Measurements from ENCODE around the gene NHERF2. TPM values are rescaled to one million over a fixed set of nuclear protein-coding genes. Genes with fewer than 3 reads are reported as not detected.

Gene NHERF2
- total RNA-seq, 2 experiments from 2014 or later, result 1.9 to 2.0 TPM

DNA sequence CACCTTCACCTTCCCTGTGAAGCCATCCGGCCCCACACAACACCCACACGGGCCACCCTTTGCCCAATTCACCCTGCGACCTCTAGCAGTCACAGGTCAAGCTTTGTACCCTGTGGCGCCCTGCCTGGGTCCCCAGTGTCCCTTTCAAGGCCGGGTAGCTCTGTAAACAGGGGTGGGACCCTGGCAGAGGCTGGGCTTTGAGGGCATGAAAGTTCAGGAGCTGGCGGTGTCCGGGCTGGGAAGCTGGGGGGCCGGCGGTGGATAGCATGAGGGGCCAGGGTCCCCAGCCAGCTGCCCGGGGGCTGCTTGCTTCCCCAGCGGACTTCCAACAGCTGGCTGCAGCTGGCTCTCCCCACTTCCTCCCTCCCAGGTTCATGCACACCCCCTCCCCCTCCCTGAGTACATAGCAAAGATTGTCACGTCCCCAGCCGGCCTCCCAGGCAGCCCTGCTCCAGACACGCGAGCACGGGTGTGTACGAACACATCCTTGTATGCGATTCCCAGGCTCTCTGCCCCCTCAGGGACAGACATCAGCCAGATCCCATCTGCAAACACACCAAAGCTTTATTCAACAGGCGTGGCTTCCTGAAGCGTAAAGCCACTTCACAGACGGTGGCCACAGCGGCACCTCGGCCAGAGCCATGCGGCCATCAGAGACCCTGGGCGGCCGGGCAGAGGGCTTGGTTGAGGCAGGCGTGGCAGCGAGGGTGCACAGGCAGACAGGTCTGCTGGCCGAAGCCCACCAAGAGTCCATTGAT is 12.8 kb downstream of the NHERF2 start:
- Mint-ChIP-seq H3K36me3 (ENCODE audit: low read depth) (no peaks in the 10 kb centered on the region), H3K9me3 (no peaks in the 10 kb centered on the region), H3K27me3 (no peaks in the 10 kb centered on the region), H3K27ac (no peak overlapping the region), H3K4me1 (ENCODE audit: low read depth) (no peaks in the 10 kb centered on the region), H3K4me3 (no peak overlapping the region)
- ChIA-PET POLR2A (no interaction called here), CTCF (no interaction called here)
- ATAC-seq (ENCODE audit: poor library complexity), result no peak
- H3K4me1 ChIP-seq (ENCODE audit: insufficient read depth, low read length), result peaks cover 5% of the 10 kb centered on the region
- H3K9me3 ChIP-seq (ENCODE audit: control insufficient read depth in 1 of 2, insufficient read depth in 1 of 2, low read length in 2 of 2), result no peaks in the 10 kb centered on the region
- H3K4me3 ChIP-seq (ENCODE audit: low read length), result no peak overlapping the region
- intact Hi-C loops (cut with DNase I, micrococcal nuclease), result loop anchor here in 1 of 2 experiments (10.0 kb wide), 1 partner anchor 565 kb away; the partner anchor contains the start of gene CLCN7
- no peak overlapping the region for H3K27ac ChIP-seq (ENCODE audit: low read depth in 1 of 2, low read length in 2 of 2)
- H3K27me3 ChIP-seq (ENCODE audit: control insufficient read depth in 1 of 2, insufficient read depth in 2 of 2, low read length in 2 of 2), result no peaks in the 10 kb centered on the region
- no peak for DNase-seq
- TF ChIP-seq CTCF (IDR thresholded peaks at IDR 0.05), result no peak
- H3K36me3 ChIP-seq (ENCODE audit: insufficient read depth, low read length), result peaks cover 2% of the 10 kb centered on the region

DNA sequence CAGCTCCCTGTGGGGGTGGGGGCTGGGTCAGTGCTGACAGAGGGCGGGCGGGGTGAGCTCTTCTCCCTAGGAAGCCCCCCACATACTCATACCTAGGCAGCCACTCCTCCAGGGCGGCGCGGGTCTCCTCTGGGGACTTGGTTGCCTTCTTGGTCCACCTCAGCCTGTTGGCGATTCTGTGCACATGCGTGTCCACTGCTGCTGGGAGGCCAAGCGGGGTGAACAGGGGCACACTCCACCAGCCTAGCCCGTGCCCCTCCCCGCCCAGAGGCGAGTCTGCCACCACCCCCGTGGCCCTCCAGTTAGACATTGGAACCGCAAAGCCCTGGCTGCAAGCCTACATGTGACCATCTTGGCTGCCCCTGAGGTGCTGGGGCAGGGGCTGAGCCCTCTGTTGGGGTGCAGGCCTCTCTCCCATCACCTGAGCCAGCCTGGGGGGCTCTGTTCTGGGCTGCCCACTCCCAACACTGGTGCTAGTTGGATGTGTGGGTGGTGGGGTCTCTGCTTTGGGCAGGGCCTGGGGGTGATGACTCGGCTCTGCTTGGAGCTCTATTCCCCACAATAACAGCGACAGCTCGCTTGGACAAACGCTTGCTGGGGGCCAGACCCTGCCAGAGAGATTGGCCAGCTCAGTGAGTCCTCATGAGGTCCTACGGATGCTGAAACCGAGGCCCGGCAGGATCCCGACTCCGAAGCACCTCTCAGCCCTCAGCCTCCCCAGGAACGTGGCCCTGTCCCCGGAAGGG is 13.5 kb downstream of the NHERF2 start:
- peaks cover 2% of the 10 kb centered on the region for H3K36me3 ChIP-seq (ENCODE audit: insufficient read depth, low read length)
- no peak for DNase-seq
- H3K9me3 ChIP-seq (ENCODE audit: control insufficient read depth in 1 of 2, insufficient read depth in 1 of 2, low read length in 2 of 2), result no peaks in the 10 kb centered on the region
- no peak overlapping the region for H3K4me3 ChIP-seq (ENCODE audit: low read length)
- H3K36me3 Mint-ChIP-seq (ENCODE audit: low read depth), result no peaks in the 10 kb centered on the region
- no peak overlapping the region for H3K27ac ChIP-seq (ENCODE audit: low read depth in 1 of 2, low read length in 2 of 2)
- H3K4me3 Mint-ChIP-seq, result no peak overlapping the region
- ATAC-seq (ENCODE audit: poor library complexity), result no peak
- H3K27me3 ChIP-seq (ENCODE audit: control insufficient read depth in 1 of 2, insufficient read depth in 2 of 2, low read length in 2 of 2), result no peaks in the 10 kb centered on the region
- H3K4me1 Mint-ChIP-seq (ENCODE audit: low read depth), result no peaks in the 10 kb centered on the region
- intact Hi-C loops (cut with DNase I, micrococcal nuclease), result loop anchor here in 1 of 2 experiments (10.0 kb wide), 1 partner anchor 565 kb away; the partner anchor contains the start of gene CLCN7
- no peak overlapping the region for H3K27ac Mint-ChIP-seq
- ChIA-PET CTCF (no interaction called here), POLR2A (no interaction called here)
- no peaks in the 10 kb centered on the region for H3K27me3 Mint-ChIP-seq
- no peak for TF ChIP-seq CTCF (IDR thresholded peaks at IDR 0.05)
- H3K4me1 ChIP-seq (ENCODE audit: insufficient read depth, low read length), result peaks cover 5% of the 10 kb centered on the region
- no peaks in the 10 kb centered on the region for H3K9me3 Mint-ChIP-seq

DNA sequence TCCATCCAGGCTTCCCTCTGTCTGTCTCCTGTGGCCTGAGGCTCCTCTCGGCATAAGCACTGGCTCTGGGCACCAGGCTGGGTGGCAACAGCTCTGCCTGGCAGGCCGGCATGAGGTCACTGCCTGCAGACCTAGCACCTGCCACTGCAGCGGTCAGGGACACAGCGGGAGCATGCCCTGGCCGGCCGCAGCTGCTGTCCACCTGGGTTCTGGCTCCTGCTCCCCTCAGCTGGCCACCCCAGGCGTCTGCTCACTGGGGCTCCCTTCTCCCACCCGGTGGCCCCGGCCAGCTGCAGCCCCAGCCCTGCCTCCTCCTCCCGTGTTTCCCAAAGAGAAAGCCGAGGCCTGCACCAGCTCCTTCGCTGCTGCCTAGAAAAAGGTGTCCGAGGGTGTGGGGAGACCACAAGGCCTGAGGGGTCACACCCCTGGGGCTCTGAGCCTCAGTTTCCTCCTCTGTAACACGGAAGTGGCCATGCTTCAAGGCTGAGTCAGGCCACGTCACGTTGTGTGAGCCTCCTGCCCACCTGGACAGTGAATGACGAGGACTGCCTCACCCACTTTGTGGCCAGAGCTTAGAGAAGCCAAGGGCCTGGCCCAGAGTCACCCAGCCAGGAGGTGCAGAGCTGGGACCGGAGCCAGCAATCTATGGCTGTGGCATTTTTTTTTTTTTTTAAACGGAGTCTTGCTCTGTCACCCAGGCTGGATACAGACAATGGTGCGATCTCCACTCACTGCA is 14.3 kb downstream of the NHERF2 start:
- ATAC-seq (ENCODE audit: poor library complexity) (no peak), DNase-seq (no peak)
- Histone ChIP-seq H3K4me3 (ENCODE audit: low read length) (no peak overlapping the region), H3K9me3 (ENCODE audit: control insufficient read depth in 1 of 2, insufficient read depth in 1 of 2, low read length in 2 of 2) (no peaks in the 10 kb centered on the region), H3K27me3 (ENCODE audit: control insufficient read depth in 1 of 2, insufficient read depth in 2 of 2, low read length in 2 of 2) (no peaks in the 10 kb centered on the region), H3K36me3 (ENCODE audit: insufficient read depth, low read length) (peaks cover 4% of the 10 kb centered on the region), H3K27ac (ENCODE audit: low read depth in 1 of 2, low read length in 2 of 2) (no peak overlapping the region), H3K4me1 (ENCODE audit: insufficient read depth, low read length) (peaks cover 5% of the 10 kb centered on the region)
- Mint-ChIP-seq H3K4me1 (ENCODE audit: low read depth) (no peaks in the 10 kb centered on the region), H3K9me3 (no peaks in the 10 kb centered on the region), H3K27ac (no peak overlapping the region), H3K4me3 (no peak overlapping the region), H3K36me3 (ENCODE audit: low read depth) (no peaks in the 10 kb centered on the region), H3K27me3 (no peaks in the 10 kb centered on the region)
- intact Hi-C loops (cut with DNase I, micrococcal nuclease), result loop anchor here in 1 of 2 experiments (10.0 kb wide), 1 partner anchor 566 kb away; the partner anchor contains the start of gene CLCN7
- ChIA-PET CTCF (interaction anchor here (1.0 kb wide), 1 partner anchor 100 kb away, joined by 3 read pairs; no protein-coding TSS in a partner anchor), POLR2A (no interaction called here)
- no peak for TF ChIP-seq CTCF (IDR thresholded peaks at IDR 0.05)

Data from CD4-positive, alpha-beta T cell (primary cell).